HEK293T (cell line): ENCODE results near the gene CIAPIN1.

Experiments
- CTCF ChIA-PET: fragments of 350-600 bp; formaldehyde crosslinking; extraction: SDS; loops from one replicate; lab custom pipeline; 2021; ENCODE audit warnings: antibody characterized with exemption, inconsistent platforms; lab: Yijun Ruan, JAX
- POLR2A ChIA-PET: fragments of 350-600 bp; formaldehyde crosslinking; extraction: SDS; loops from one replicate; lab custom pipeline; 2020; ENCODE audit warnings: antibody characterized with exemption, inconsistent platforms; lab: Yijun Ruan, JAX
- DNase-seq: peaks from one replicate; pipeline ENCODE4 v3.0.0; 2012; ENCODE audit warnings: mixed read lengths; ENCODE audit errors: extremely low spot score
- ARNT ChIP-seq: fragments of 450-650 bp; IDR thresholded peaks from 2 replicates; pipeline ENCODE4 v1.6.1; 2017; ENCODE audit warnings: mild to moderate bottlenecking
- BHLHE40 ChIP-seq: fragments of 450-650 bp; IDR thresholded peaks from 2 replicates; pipeline ENCODE4 v1.6.1; 2016; ENCODE audit warnings: mild to moderate bottlenecking, moderate library complexity, borderline replicate concordance
- ELF4 ChIP-seq: fragments of 450-650 bp; IDR thresholded peaks from 2 replicates; pipeline ENCODE4 v1.6.1; 2017; ENCODE audit warnings: antibody characterized with exemption
- FOXA1 ChIP-seq: fragments of 450-650 bp; IDR thresholded peaks from 2 replicates; pipeline ENCODE4 v1.6.1; 2016; ENCODE audit warnings: mild to moderate bottlenecking
- FOXK2 ChIP-seq: fragments of 450-650 bp; IDR thresholded peaks from 2 replicates; pipeline ENCODE4 v1.6.1; 2016; ENCODE audit warnings: mild to moderate bottlenecking
- FOXM1 ChIP-seq: fragments of 450-650 bp; IDR thresholded peaks from 2 replicates; pipeline ENCODE4 v1.6.1; 2017; ENCODE audit warnings: mild to moderate bottlenecking, borderline replicate concordance
- HDGF ChIP-seq: fragments of 450-650 bp; IDR thresholded peaks from 2 replicates; pipeline ENCODE4 v1.6.1; 2017; ENCODE audit warnings: antibody characterized with exemption, borderline replicate concordance
- L3MBTL2 ChIP-seq: fragments of 450-650 bp; conservative IDR thresholded peaks from 2 replicates; pipeline ENCODE4 v1.6.1; 2016; ENCODE audit warnings: mild to moderate bottlenecking
- LEF1 ChIP-seq: fragments of 450-650 bp; IDR thresholded peaks from 2 replicates; pipeline ENCODE4 v1.6.1; 2017; ENCODE audit warnings: mild to moderate bottlenecking, borderline replicate concordance
- NFRKB ChIP-seq: fragments of 450-650 bp; IDR thresholded peaks from 2 replicates; pipeline ENCODE4 v1.6.1; 2016; ENCODE audit warnings: mild to moderate bottlenecking, moderate library complexity
- PKNOX1 ChIP-seq: fragments of 450-650 bp; IDR thresholded peaks from 2 replicates; pipeline ENCODE4 v1.6.1; 2016
- SP1 ChIP-seq: fragments of 450-650 bp; IDR thresholded peaks from 2 replicates; pipeline ENCODE4 v1.6.1; 2017
- SUZ12 ChIP-seq: fragments of 450-650 bp; IDR thresholded peaks from 2 replicates; pipeline ENCODE4 v1.6.1; 2016; ENCODE audit warnings: mild to moderate bottlenecking
- TARDBP ChIP-seq: fragments of 450-650 bp; IDR thresholded peaks from 2 replicates; pipeline ENCODE4 v1.6.1; 2016
- ZNF384 ChIP-seq: fragments of 450-650 bp; IDR thresholded peaks from 2 replicates; pipeline ENCODE4 v1.6.1; 2016

Gene CIAPIN1

DNA sequence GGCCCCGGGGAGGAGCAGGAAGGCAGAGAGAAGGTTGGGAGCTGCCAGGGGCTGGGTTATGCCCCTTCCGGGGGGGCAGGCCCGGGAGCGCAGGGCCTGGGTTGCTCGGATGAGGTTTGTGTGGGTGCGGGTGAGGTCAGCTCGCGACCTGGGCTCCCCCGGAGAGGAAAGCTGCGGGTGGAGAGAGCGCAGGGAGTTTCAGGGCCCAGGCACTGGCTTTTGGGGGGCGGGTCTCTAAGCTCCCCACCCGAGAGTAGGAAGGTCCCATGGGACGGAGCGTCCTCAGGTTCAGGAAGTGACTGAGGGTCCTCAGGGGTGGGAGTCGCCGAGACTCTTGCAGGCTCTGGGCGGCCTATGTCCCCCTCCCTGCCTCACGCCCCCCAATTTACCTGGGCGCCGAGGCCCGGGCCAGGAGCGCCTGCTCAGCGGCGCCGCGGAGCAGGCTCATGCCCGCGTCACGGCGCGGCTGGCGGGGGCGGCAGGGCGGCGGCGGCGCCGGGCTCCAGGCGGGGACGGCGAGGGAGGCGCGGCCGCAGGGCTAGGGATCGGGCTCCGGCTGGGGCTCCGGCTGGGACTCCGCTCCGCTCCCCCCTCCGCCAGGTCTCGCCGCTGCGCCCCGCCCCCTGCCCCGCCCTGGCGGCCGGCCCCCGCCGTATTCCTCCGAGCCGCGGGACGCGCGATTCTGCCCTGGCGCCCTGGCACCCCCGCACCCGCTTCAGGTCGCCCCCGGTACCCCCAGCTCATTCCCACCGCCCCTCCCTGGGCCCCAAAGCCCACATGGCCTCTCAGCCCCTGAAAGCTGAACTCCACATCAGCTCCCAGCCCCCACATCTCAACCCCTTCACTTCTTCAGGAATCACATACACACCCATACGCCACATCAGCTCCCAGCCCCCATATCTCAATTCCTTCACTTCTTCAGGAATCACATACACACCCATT, 39.0 kb upstream of the CIAPIN1 start, which contains the start of gene DOK4:
Gene DOK4, minus strand, starts transcription at position 578 of the 942 bp plus-strand sequence. CDS start 6,986 bp downstream, outside the sequence.
- peak; percentile 95 for DNase-seq
- ChIA-PET CTCF (interaction anchor here (1.0 to 1.2 kb wide), 2 partner anchors 24 to 34 kb away, joined by 3 to 5 read pairs; partner anchors contain the start of gene POLR2C), POLR2A (interaction anchor here (0.8 to 1.4 kb wide), 6 partner anchors 24 to 203 kb away, joined by 3 to 5 read pairs (median 3); partner anchors contain the start of genes CIAPIN1 and COQ9)
- TF ChIP-seq SP1 (no peak), FOXM1 (0 out of 2 replicates have a peak, but pooled peaks have one; percentile 12), FOXK2 (no peak)

DNA sequence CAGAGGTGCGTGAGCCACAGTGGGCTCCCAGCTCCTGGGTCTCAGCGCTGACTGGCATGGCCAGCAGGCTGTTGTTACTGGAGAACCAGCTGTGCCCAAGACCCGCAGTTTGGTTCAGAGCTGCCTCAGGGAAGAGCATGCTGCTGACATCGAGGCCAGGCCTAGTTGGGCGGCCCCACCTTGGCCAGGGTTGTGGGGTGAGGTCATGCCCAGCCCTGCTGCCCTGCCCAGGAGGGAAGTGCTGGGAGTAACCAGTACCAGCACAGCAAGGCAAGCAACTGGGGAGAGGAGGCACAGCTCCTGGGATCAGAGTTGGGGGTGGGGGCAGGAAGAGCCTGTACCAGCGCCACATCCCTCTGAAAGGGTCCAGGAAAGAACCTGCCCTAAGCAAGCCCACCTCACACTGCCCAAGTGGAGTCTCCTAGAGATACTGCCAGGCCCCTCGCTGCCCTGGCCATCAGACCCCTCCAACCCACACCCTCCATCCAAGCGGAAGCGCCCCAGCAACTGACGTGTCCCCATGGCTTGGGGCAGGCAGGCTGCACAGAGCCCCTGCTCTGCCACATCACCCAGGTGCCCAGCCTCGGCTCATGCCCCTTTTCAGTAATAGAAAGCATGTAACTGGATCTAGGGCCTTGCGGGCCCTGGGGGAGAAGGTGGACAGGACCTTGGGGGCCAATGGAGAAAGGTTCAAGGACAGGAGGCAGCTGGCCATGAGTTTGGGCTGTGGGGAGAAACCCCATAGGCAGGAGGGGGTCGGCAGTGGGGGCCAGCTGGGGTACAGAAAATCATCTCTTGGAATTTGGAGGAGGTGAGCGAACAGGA, 38.1 kb upstream of the CIAPIN1 start:
- TF ChIP-seq BHLHE40 = no peak
- TF ChIP-seq HDGF = no peak
- TF ChIP-seq ELF4 = no peak
- no peak for TF ChIP-seq TARDBP
- TF ChIP-seq PKNOX1 = no peak
- TF ChIP-seq ZNF384 = no peak
- no peak for TF ChIP-seq L3MBTL2
- no peak for TF ChIP-seq LEF1
- TF ChIP-seq FOXK2 = no peak
- no peak for TF ChIP-seq ARNT
- no peak for TF ChIP-seq NFRKB
- TF ChIP-seq FOXM1 = no peak
- DNase-seq = no peak
- ChIA-PET POLR2A (interaction anchor here (0.8 to 1.2 kb wide), 5 partner anchors 9 to 64 kb away, joined by 3 to 5 read pairs (median 3); no protein-coding TSS in a partner anchor), CTCF (interaction anchor here (1.0 to 1.1 kb wide), 2 partner anchors 23 to 63 kb away, joined by 3 read pairs; partner anchors contain the start of gene POLR2C)

- CTCF ChIA-PET = interaction anchor here (1.1 kb wide), 1 partner anchor 62 kb away, joined by 3 read pairs; no protein-coding TSS in a partner anchor
- TF ChIP-seq ELF4 (no peak), NFRKB (no peak), L3MBTL2 (no peak), LEF1 (no peak), BHLHE40 (no peak), FOXK2 (no peak), SUZ12 (no peak), ZNF384 (no peak), TARDBP (no peak)
- POLR2A ChIA-PET = interaction anchor here (1.0 kb wide), 1 partner anchor 8 kb away, joined by 3 read pairs; no protein-coding TSS in a partner anchor
- no peak for DNase-seq
Observed at GRCh38 chr16:57484515-57485005, 37.4 kb upstream of the CIAPIN1 start.

- ChIA-PET CTCF (interaction anchor here (1.1 kb wide), 1 partner anchor 61 kb away, joined by 3 read pairs; no protein-coding TSS in a partner anchor), POLR2A (interaction anchor here (1.6 kb wide), 1 partner anchor 37 kb away, joined by 5 read pairs; the partner anchor contains the start of genes CIAPIN1 and COQ9)
- TF ChIP-seq FOXM1 (no peak), NFRKB (no peak), LEF1 (no peak), TARDBP (no peak), SP1 (no peak), HDGF (no peak), BHLHE40 (no peak), FOXA1 (no peak), L3MBTL2 (no peak), FOXK2 (no peak), ARNT (no peak), PKNOX1 (no peak)
- no peak for DNase-seq
Observed at GRCh38 chr16:57483725-57484514, 36.7 kb upstream of the CIAPIN1 start.

GRCh38 chr16:57482845-57483545, 35.8 kb upstream of the CIAPIN1 start:
- ChIA-PET CTCF (no interaction called here), POLR2A (interaction anchor here (1.6 kb wide), 1 partner anchor 36 kb away, joined by 5 read pairs; the partner anchor contains the start of genes CIAPIN1 and COQ9)
- TF ChIP-seq FOXA1 = no peak
- no peak for TF ChIP-seq NFRKB
- TF ChIP-seq ARNT = no peak
- TF ChIP-seq FOXK2 = no peak
- TF ChIP-seq ZNF384 = no peak
- no peak for TF ChIP-seq HDGF
- TF ChIP-seq BHLHE40 = no peak
- no peak for TF ChIP-seq PKNOX1
- TF ChIP-seq SUZ12 = no peak
- TF ChIP-seq TARDBP = no peak
- DNase-seq = no peak
